H1 (cell line): ENCODE results near the gene PGM2. TPM values are rescaled to one million over a fixed set of nuclear protein-coding genes. Genes with fewer than 3 reads are reported as not detected.

ENCODE experiments used
- CTCF ChIA-PET: fragments of 300-600 bp; sonication (Branson Sonifier 250); formaldehyde crosslinking; loops from one replicate; lab custom pipeline; 2021; ENCODE audit not compliant: partially characterized antibody; lab: Charles Lee
- POLR2A ChIA-PET: fragments of 300-600 bp; sonication (Branson Sonifier 250); formaldehyde crosslinking; loops from one replicate; lab custom pipeline; 2021; ENCODE audit warnings: inconsistent platforms; ENCODE audit not compliant: partially characterized antibody; lab: Charles Lee
- DNase-seq, 2 experiments: peaks; one replicate each; pipeline versions ENCODE4 v3.0.0 to v3.0.0-alpha.2; 2010 to 2022; ENCODE audit warnings: low spot score in 2 of 2, low read depth in 1 of 2, mixed read lengths in 1 of 2
- FAIRE-seq: peaks from 2 replicates; lab custom pipeline; 2011; peaks lifted over from hg19 to GRCh38; lab: Jason Lieb, UNC
- H2AFZ ChIP-seq: 2 replicates; pipeline ENCODE4 v1.8.1; 2012; ENCODE audit warnings: low read length, inconsistent platforms
- H2AK5ac ChIP-seq: 2 replicates; pipeline ENCODE4 v1.6.1; 2013; ENCODE audit warnings: low read depth, low read length
- H2BK120ac ChIP-seq: replicated peaks from 2 replicates; pipeline ENCODE3; 2013; ENCODE audit warnings: low read depth, low read length, inconsistent platforms
- H2BK12ac ChIP-seq: 2 replicates; pipeline ENCODE4 v1.6.1; 2013; ENCODE audit warnings: low read depth, low read length
- H2BK15ac ChIP-seq: 2 replicates; pipeline ENCODE4 v1.6.1; 2013; ENCODE audit warnings: low read length
- H2BK20ac ChIP-seq: 2 replicates; pipeline ENCODE4 v1.6.1; 2013; ENCODE audit warnings: low read length
- H2BK5ac ChIP-seq: 2 replicates; pipeline ENCODE4 v1.6.1; 2013; ENCODE audit warnings: low read depth, low read length
- H3K14ac ChIP-seq: 2 replicates; pipeline ENCODE4 v1.6.1; 2013; ENCODE audit warnings: inconsistent platforms; ENCODE audit not compliant: insufficient read length
- H3K18ac ChIP-seq: 2 replicates; pipeline ENCODE4 v1.6.1; 2013; ENCODE audit warnings: low read length; ENCODE audit errors: extremely low read depth
- H3K23ac ChIP-seq: 2 replicates; pipeline ENCODE4 v1.6.1; 2013; ENCODE audit warnings: inconsistent platforms; ENCODE audit not compliant: insufficient read length
- H3K23me2 ChIP-seq: 2 replicates; pipeline ENCODE4 v1.6.1; 2013; ENCODE audit warnings: low read depth, low read length
- H3K27ac ChIP-seq: 2 replicates; pipeline ENCODE4 v1.6.1; 2011; ENCODE audit warnings: low read depth, low read length, inconsistent platforms
- H3K27me3 ChIP-seq, 4 experiments: replicated peaks in 1 of 4; 1 replicate in 1 of 4; 2 replicates in 3 of 4; pipeline versions ENCODE4 v1.6.1 to v1.8.1; 2011 to 2013; ENCODE audit warnings: low read length in 3 of 4, mild to moderate bottlenecking in 3 of 4, inconsistent platforms in 2 of 4, mixed read lengths in 2 of 4, moderate library complexity in 1 of 4; ENCODE audit not compliant: control insufficient read depth in 3 of 4, insufficient read depth in 3 of 4; ENCODE audit errors: extremely low read depth in 1 of 4
- H3K36me3 ChIP-seq, 4 experiments: 2 replicates each; pipeline versions ENCODE4 v1.6.1 to v1.8.1; 2011 to 2013; ENCODE audit warnings: mild to moderate bottlenecking in 4 of 4, low read length in 3 of 4, moderate library complexity in 2 of 4, control low read depth in 1 of 4, inconsistent platforms in 1 of 4; ENCODE audit not compliant: insufficient read depth in 4 of 4, control insufficient read depth in 2 of 4
- H3K4ac ChIP-seq: replicated peaks from 2 replicates; pipeline ENCODE3; 2013; ENCODE audit warnings: low read length, low read depth, mixed read lengths, inconsistent platforms; ENCODE audit not compliant: insufficient read length
- H3K4me1 ChIP-seq, 4 experiments: replicated peaks in 1 of 4; 1 replicate in 1 of 4; 2 replicates in 3 of 4; pipeline versions ENCODE4 v1.6.1 to v1.8.1; 2011 to 2013; ENCODE audit warnings: low read length in 3 of 4, inconsistent platforms in 2 of 4, mixed read lengths in 1 of 4; ENCODE audit not compliant: insufficient read depth in 4 of 4, control insufficient read depth in 3 of 4
- H3K4me2 ChIP-seq, 2 experiments: 2 replicates each; pipeline versions ENCODE4 v1.6.1 to v1.8.1; 2011 to 2013; ENCODE audit warnings: low read depth in 2 of 2, low read length in 2 of 2, control low read depth in 1 of 2, inconsistent platforms in 1 of 2, mild to moderate bottlenecking in 1 of 2; ENCODE audit not compliant: insufficient read depth in 1 of 2
- H3K4me3 ChIP-seq, 4 experiments: fragments of 200-600, 300-600 bp in 1 of 4; sonication (generic), shearing (Covaris generic), sonication (Bioruptor Twin) in 1 of 4; 2 replicates each; pipeline versions ENCODE4 v1.5.1 to v1.8.1; 2011 to 2016; ENCODE audit warnings: low read length in 4 of 4, low read depth in 3 of 4, control low read depth in 2 of 4, inconsistent platforms in 2 of 4, mild to moderate bottlenecking in 2 of 4, mixed read lengths in 1 of 4, moderate library complexity in 1 of 4; ENCODE audit not compliant: insufficient read depth in 2 of 4; ENCODE audit errors: extremely low read depth in 1 of 4
- H3K56ac ChIP-seq: replicated peaks from 2 replicates; pipeline ENCODE3; 2013; ENCODE audit warnings: low read depth, mild to moderate bottlenecking, mixed read lengths, low read length, inconsistent platforms; ENCODE audit not compliant: insufficient read length
- H3K79me1 ChIP-seq: 2 replicates; pipeline ENCODE4 v1.6.1; 2013; ENCODE audit warnings: low read depth, low read length, control low read depth
- H3K79me2 ChIP-seq, 2 experiments: 2 replicates each; pipeline versions ENCODE4 v1.6.1 to v1.8.1; 2012 to 2013; ENCODE audit warnings: low read length in 2 of 2, mild to moderate bottlenecking in 2 of 2, inconsistent platforms in 1 of 2; ENCODE audit not compliant: insufficient read depth in 2 of 2, control insufficient read depth in 1 of 2
- H3K9ac ChIP-seq, 4 experiments: replicated peaks in 1 of 4; 1 replicate in 1 of 4; 2 replicates in 3 of 4; pipeline versions ENCODE4 v1.6.1 to v1.8.1; 2011 to 2013; ENCODE audit warnings: low read depth in 3 of 4, low read length in 3 of 4, control low read depth in 2 of 4, mild to moderate bottlenecking in 2 of 4, moderate library complexity in 2 of 4, inconsistent platforms in 1 of 4; ENCODE audit errors: extremely low read depth in 1 of 4
- H3K9me3 ChIP-seq, 2 experiments: 2 replicates each; pipeline versions ENCODE4 v1.6.1 to v1.8.1; 2012 to 2013; ENCODE audit warnings: mild to moderate bottlenecking in 2 of 2, moderate library complexity in 2 of 2, control low read depth in 1 of 2, inconsistent platforms in 1 of 2, low read depth in 1 of 2, low read length in 1 of 2, mixed read lengths in 1 of 2; ENCODE audit not compliant: insufficient read depth in 2 of 2
- H4K20me1 ChIP-seq, 2 experiments: replicated peaks in 1 of 2; 2 replicates each; pipeline versions ENCODE3 to v1.8.1; 2011 to 2013; ENCODE audit warnings: inconsistent platforms in 2 of 2, low read length in 2 of 2, mild to moderate bottlenecking in 1 of 2; ENCODE audit not compliant: insufficient read depth in 2 of 2, control insufficient read depth in 1 of 2
- H4K5ac ChIP-seq: 2 replicates; pipeline ENCODE4 v1.6.1; 2013; ENCODE audit warnings: low read length, low read depth, mixed read lengths, inconsistent platforms; ENCODE audit not compliant: insufficient read length
- H4K8ac ChIP-seq: 2 replicates; pipeline ENCODE4 v1.8.0; 2013; ENCODE audit warnings: mild to moderate bottlenecking, moderate library complexity, low read length, inconsistent platforms; ENCODE audit not compliant: insufficient read depth; ENCODE audit errors: extremely low read depth
- H4K91ac ChIP-seq: replicated peaks from 2 replicates; pipeline ENCODE3; 2013; ENCODE audit warnings: low read length, mixed read lengths, inconsistent platforms; ENCODE audit not compliant: insufficient read length
- HDAC6 ChIP-seq: IDR thresholded peaks from one replicate; pipeline ENCODE4 v1.7.1; 2012; ENCODE audit warnings: low read depth, mild to moderate bottlenecking, inconsistent platforms, low read length, moderate library complexity
- WGBS, 2 experiments: shearing (Covaris generic) in 1 of 2; methylation state at CpG; one replicate each; pipeline versions ENCODE4 v1.1.6 to v1.1.7; 2013 to 2015; ENCODE audit warnings: low lambda C conversion rate in 2 of 2, mixed read lengths in 2 of 2, inconsistent platforms in 1 of 2, low coverage in 1 of 2, missing lambda C conversion rate in 1 of 2; ENCODE audit not compliant: insufficient replicate concordance in 2 of 2, insufficient coverage in 1 of 2, insufficient read length in 1 of 2; ENCODE audit errors: extremely low coverage in 1 of 2, missing lambda C conversion rate in 1 of 2; 5-methylcytosine and 5-hydroxymethylcytosine counted together
- polyA plus RNA-seq, 7 experiments: library from polyadenylated mRNA; depleted of rRNA in 3 of 7; stranded (reverse) in 5 of 7; unstranded in 2 of 7; fragments of >200 nt in 5 of 7; fragments of 200-250 nt in 2 of 7; gene quantifications; 1 replicate in 5 of 7; 2 replicates in 1 of 7; 4 replicates in 1 of 7; pipeline versions ENCODE4 v1.2.1 to v1.2.3, GENCODE V29; 2011 to 2013; ENCODE audit warnings: missing spikeins in 2 of 7, mixed read lengths in 2 of 7
- total RNA-seq: library from RNA; stranded (reverse); fragmentation: NEBNext Ultra II Directional; extraction: Animal tissue kit (Norgen Biotek cat#: 25700); gene quantifications from 2 replicates; pipeline ENCODE4 v1.2.1, GENCODE V29; 2021

Gene PGM2
- total and polyA plus RNA-seq, 2 of the 8 experiments (the other 6 are each of a cell fraction or from before 2014, with no cell fraction given), result 7.7 to 38.0 TPM

DNA sequence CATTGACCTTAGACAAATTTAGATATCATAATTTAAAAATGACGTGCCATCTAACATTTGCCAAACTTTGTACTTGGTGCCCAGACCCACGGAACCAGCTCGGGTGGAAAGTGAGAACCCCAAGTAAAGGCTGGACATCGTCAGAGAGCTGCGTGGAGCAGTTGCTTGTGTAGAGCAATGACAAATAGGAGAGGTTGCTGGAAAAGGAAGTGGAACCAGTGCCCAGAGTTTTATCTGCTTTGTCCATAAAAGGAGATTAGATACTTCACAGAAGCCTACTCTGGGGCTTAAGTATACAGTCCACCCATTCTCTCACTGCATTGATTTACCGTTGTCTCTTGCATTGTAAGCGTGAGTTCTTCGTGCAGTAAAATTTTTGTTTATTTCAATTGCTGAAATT is 59.0 kb downstream of the PGM2 start:
- Histone ChIP-seq H2BK15ac (no peak overlapping the region), H4K8ac (no peak overlapping the region), H3K4me3 (no peak overlapping the region), H3K56ac (no peak overlapping the region), H2BK20ac (no peak overlapping the region), H3K79me1 (no peaks in the 10 kb centered on the region), H2BK12ac (no peak overlapping the region), H2BK120ac (no peak overlapping the region), H3K27me3 (peaks cover 12 to 20% (median 19%) of the 10 kb centered on the region in 4 experiments), H3K27ac (no peak overlapping the region)
- POLR2A ChIA-PET, result interaction anchor here (0.7 kb wide), 1 partner anchor 184 kb away, joined by 3 read pairs; no protein-coding TSS in a partner anchor
- no peak for TF ChIP-seq HDAC6
- TF ChIP-seq, all 59 proteins: peak for 0
- peaks cover 0 to 3% of the 10 kb centered on the region in 2 experiments for H4K20me1 ChIP-seq
- no peak overlapping the region for H4K91ac ChIP-seq
- H3K36me3 ChIP-seq, result no peaks in the 10 kb centered on the region
- H3K23me2 ChIP-seq, result peaks cover 8% of the 10 kb centered on the region; the same call in 1 of the 2 replicates
- no peaks in the 10 kb centered on the region for H3K79me2 ChIP-seq
- no peak overlapping the region for H2BK5ac ChIP-seq
- no peak overlapping the region for H3K23ac ChIP-seq
- no peak overlapping the region for H3K4ac ChIP-seq
- H4K5ac ChIP-seq, result no peak overlapping the region
- H2AK5ac ChIP-seq, result no peak overlapping the region
- no peak for FAIRE-seq
- no peak overlapping the region for H2AFZ ChIP-seq
- H3K4me1 ChIP-seq, result peaks cover 0 to 6% (median 4%) of the 10 kb centered on the region in 4 experiments; a peak in 5 of 7 replicates
- no peak overlapping the region for H3K4me2 ChIP-seq
- no peak for DNase-seq
- H3K9me3 ChIP-seq, result no peaks in the 10 kb centered on the region
- H3K9ac ChIP-seq, result no peak overlapping the region
- 96% methylated on average over 8 of the region's 8 CpGs; no CpG with 5 or more reads in 1 of the 2 experiments for WGBS, 2 experiments
- no peak overlapping the region for H3K18ac ChIP-seq
- CTCF ChIA-PET, result no interaction called here
- H3K14ac ChIP-seq, result no peak overlapping the region
